Colonic mucosa (tissue), 4 donors: ENCODE results near the gene EDDM13. TPM values are rescaled to one million over a fixed set of nuclear protein-coding genes. Genes with fewer than 3 reads are reported as not detected.

Experiments
- DNase-seq: peaks from one replicate; pipeline ENCODE4 v3.0.0-alpha.2; 2020
- H3K27ac ChIP-seq: fragments of 200-600 bp; one replicate; pipeline ENCODE4 v1.8.0; 2021
- H3K27me3 ChIP-seq: fragments of 200-600 bp; one replicate; pipeline ENCODE4 v1.8.0; 2021
- H3K36me3 ChIP-seq: fragments of 200-600 bp; one replicate; pipeline ENCODE4 v1.8.0; 2021
- H3K4me1 ChIP-seq: fragments of 200-600 bp; one replicate; pipeline ENCODE4 v1.8.0; 2021; ENCODE audit warnings: mild to moderate bottlenecking
- H3K4me3 ChIP-seq: fragments of 200-600 bp; one replicate; pipeline ENCODE4 v1.8.0; 2021
- H3K9ac ChIP-seq, 2 donors: one replicate each; pipeline ENCODE4 v1.7.0; 2013; ENCODE audit warnings: control low read depth in 2 of 2, low read depth in 2 of 2, low read length in 2 of 2
- H3K9me3 ChIP-seq: fragments of 200-600 bp; one replicate; pipeline ENCODE4 v1.8.0; 2021
- intact Hi-C: fragments of 100-400 bp; cut with DNase I; formaldehyde crosslinking; loops from one replicate; pipeline ENCODE4 v1.14.1; 2022
- total RNA-seq, 2 donors: library from RNA; stranded (reverse); fragmentation: NEBNext Ultra II Directional in 1 of 2; extraction: Animal tissue kit (Norgen Biotek cat#: 25700) in 1 of 2; gene quantifications; one replicate each; pipeline ENCODE4 v1.2.1, GENCODE V29; 2021
- TF ChIP-seq, protein P1 (sequence below): fragments of 200-600 bp; IDR thresholded peaks from one replicate; pipeline ENCODE4 v1.8.0; 2022; ENCODE audit warnings: antibody characterized with exemption, mild to moderate bottlenecking
- donor health status: healthy.
- donor health status: DM: no; HTN: no; CAD: no.
- donor health status: DM: no; HTN: no; CAD: no.

EDDM13 gene
- total RNA-seq, 2 donors from 2014 or later: not detected

- TF ChIP-seq, protein P1, sequence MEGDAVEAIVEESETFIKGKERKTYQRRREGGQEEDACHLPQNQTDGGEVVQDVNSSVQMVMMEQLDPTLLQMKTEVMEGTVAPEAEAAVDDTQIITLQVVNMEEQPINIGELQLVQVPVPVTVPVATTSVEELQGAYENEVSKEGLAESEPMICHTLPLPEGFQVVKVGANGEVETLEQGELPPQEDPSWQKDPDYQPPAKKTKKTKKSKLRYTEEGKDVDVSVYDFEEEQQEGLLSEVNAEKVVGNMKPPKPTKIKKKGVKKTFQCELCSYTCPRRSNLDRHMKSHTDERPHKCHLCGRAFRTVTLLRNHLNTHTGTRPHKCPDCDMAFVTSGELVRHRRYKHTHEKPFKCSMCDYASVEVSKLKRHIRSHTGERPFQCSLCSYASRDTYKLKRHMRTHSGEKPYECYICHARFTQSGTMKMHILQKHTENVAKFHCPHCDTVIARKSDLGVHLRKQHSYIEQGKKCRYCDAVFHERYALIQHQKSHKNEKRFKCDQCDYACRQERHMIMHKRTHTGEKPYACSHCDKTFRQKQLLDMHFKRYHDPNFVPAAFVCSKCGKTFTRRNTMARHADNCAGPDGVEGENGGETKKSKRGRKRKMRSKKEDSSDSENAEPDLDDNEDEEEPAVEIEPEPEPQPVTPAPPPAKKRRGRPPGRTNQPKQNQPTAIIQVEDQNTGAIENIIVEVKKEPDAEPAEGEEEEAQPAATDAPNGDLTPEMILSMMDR: no peak
- no peak overlapping the region for H3K4me3 ChIP-seq
- H3K27ac ChIP-seq: no peak overlapping the region
- intact Hi-C loops: no loop called here
- no peaks in the 10 kb centered on the region for H3K4me1 ChIP-seq
- H3K9me3 ChIP-seq: no peaks in the 10 kb centered on the region
- no peaks in the 10 kb centered on the region for H3K36me3 ChIP-seq
- no peak overlapping the region for H3K9ac ChIP-seq
- H3K27me3 ChIP-seq: no peaks in the 10 kb centered on the region
- no peak for DNase-seq
These were observed 6.5 kb upstream of the EDDM13 start for GRCh38 chr19:56266051-56266450.

DNA sequence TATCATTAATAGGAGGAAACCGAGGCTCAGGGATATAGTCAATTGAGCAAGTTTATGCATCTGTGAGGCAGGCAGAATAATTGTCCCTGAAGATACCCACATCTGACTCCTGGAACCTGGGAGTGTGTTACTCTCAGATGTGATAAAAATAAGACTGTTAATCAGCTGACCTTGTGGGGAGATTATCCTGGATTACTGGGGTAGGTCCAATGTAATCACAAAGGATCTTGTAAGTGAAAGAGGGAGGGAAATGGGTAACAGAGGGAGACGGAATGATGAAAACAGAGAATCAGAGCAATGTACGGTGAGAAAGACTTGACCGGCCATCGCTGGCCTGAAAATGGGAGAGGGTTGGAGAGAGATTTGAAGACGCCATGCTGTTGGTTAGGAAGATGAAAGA, 3.2 kb upstream of the EDDM13 start:
- Histone ChIP-seq H3K27me3 (no peaks in the 10 kb centered on the region), H3K9ac (no peak overlapping the region), H3K9me3 (no peaks in the 10 kb centered on the region), H3K36me3 (no peaks in the 10 kb centered on the region), H3K4me1 (no peaks in the 10 kb centered on the region), H3K27ac (no peak overlapping the region), H3K4me3 (no peak overlapping the region)
- intact Hi-C loops: no loop called here
- TF ChIP-seq, protein P1: no peak
- DNase-seq: no peak

DNA sequence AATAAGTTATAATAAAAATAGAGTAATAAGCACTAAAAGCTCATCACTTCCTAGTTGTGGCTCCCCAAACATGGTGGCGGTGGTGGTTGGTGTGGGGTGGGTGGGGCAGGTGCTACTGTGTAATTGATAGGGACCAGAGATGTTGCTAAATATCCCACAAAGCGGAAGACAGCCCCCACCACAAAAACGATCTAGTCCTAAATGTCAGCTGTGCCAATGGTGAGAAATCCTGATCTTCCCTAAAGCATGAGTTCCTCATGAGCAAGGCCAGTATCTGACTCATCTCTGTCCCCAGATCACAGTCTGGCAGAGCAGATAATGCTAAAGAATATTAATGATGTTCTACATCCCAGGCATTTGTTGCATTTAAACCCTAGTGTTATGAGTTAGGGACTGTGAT, 1.9 kb upstream of the EDDM13 start:
- DNase-seq: no peak
- Histone ChIP-seq H3K36me3 (no peaks in the 10 kb centered on the region), H3K4me3 (no peak overlapping the region), H3K27ac (no peak overlapping the region), H3K9ac (no peak overlapping the region), H3K27me3 (no peaks in the 10 kb centered on the region), H3K9me3 (no peaks in the 10 kb centered on the region), H3K4me1 (no peaks in the 10 kb centered on the region)
- intact Hi-C loops: no loop called here
- TF ChIP-seq, protein P1: no peak

DNA sequence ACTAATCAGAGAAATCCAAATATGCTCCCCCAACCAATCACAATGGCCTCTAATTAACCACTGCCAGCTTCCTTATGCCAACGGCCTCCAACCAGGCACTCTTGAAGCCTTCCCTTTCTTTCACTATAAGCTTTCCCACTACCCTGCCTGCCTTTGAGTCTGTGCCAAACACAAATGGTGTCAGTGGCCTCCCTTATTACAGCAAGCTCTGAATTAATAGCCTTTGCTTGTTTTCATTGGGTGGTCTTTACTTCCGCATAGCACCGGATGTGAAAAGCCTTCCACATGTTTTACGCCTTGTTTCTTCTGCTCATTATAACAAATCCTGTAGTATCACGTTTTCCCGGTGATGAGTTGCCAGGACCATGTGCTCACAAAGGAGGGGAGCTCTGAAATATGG, 1.4 kb upstream of the EDDM13 start:
- H3K4me3 ChIP-seq: no peak overlapping the region
- no peak overlapping the region for H3K9ac ChIP-seq
- no peaks in the 10 kb centered on the region for H3K4me1 ChIP-seq
- no peak overlapping the region for H3K27ac ChIP-seq
- H3K9me3 ChIP-seq: no peaks in the 10 kb centered on the region
- TF ChIP-seq, protein P1: no peak
- DNase-seq: no peak
- intact Hi-C loops: no loop called here
- no peaks in the 10 kb centered on the region for H3K27me3 ChIP-seq
- H3K36me3 ChIP-seq: no peaks in the 10 kb centered on the region

GRCh38 chr19:56273563-56274117, 1.1 kb downstream of the EDDM13 start:
- H3K27me3 ChIP-seq: no peaks in the 10 kb centered on the region
- H3K4me3 ChIP-seq: no peak overlapping the region
- H3K36me3 ChIP-seq: no peaks in the 10 kb centered on the region
- H3K9ac ChIP-seq: no peak overlapping the region
- no peak for DNase-seq
- TF ChIP-seq, protein P1: no peak
- H3K4me1 ChIP-seq: no peaks in the 10 kb centered on the region
- no peak overlapping the region for H3K27ac ChIP-seq
- intact Hi-C loops: no loop called here
- H3K9me3 ChIP-seq: no peaks in the 10 kb centered on the region
